DND-41 (cell line): ENCODE results near the gene BLMH.
"Not testable (repeated sequence)": the region's sequence is repeated elsewhere in the genome, so short reads cannot be mapped to it uniquely, and the experiment has no call there.

ENCODE experiments used
- ATAC-seq: fragments of 200-7000 bp; cut with Tn5 transposase; 3 replicates; pipeline ENCODE4 v1.9.1; 2021; ENCODE audit warnings: low read depth; ENCODE audit not compliant: insufficient read depth
- DNase-seq: peaks from one replicate; pipeline ENCODE4 v3.0.0-alpha.2; 2020
- H2AFZ ChIP-seq: 2 replicates; pipeline ENCODE4 v1.6.0; 2012; ENCODE audit warnings: low read depth, low read length
- H3K27ac ChIP-seq: 2 replicates; pipeline ENCODE4 v1.5.1; 2012; ENCODE audit warnings: low read length, inconsistent platforms
- H3K27me3 ChIP-seq: fragments of 200-600 bp; sonication (generic); 2 replicates; pipeline ENCODE4 v1.6.0; 2012; ENCODE audit warnings: low read length, mild to moderate bottlenecking, inconsistent platforms; ENCODE audit not compliant: insufficient read depth, poor library complexity
- H3K36me3 ChIP-seq: 2 replicates; pipeline ENCODE4 v1.5.1; 2012; ENCODE audit warnings: low read length, inconsistent platforms; ENCODE audit not compliant: insufficient read depth
- H3K4me1 ChIP-seq: 2 replicates; pipeline ENCODE4 v1.5.1; 2012; ENCODE audit warnings: mild to moderate bottlenecking, low read length; ENCODE audit not compliant: insufficient read depth
- H3K4me2 ChIP-seq: 2 replicates; pipeline ENCODE4 v1.6.0; 2012; ENCODE audit warnings: mild to moderate bottlenecking, moderate library complexity, low read length, inconsistent platforms; ENCODE audit not compliant: insufficient read depth
- H3K4me3 ChIP-seq, 2 experiments: fragments of 200-600 bp in 1 of 2; shearing (Covaris generic) in 1 of 2; 2 replicates each; pipeline ENCODE4 v1.5.1; 2012 to 2016; ENCODE audit warnings: inconsistent platforms in 2 of 2, low read length in 2 of 2, mild to moderate bottlenecking in 2 of 2, low read depth in 1 of 2, moderate library complexity in 1 of 2
- H3K79me2 ChIP-seq: 2 replicates; pipeline ENCODE4 v1.6.0; 2012; ENCODE audit warnings: low read length, inconsistent platforms; ENCODE audit not compliant: insufficient read depth
- H3K9ac ChIP-seq: 2 replicates; pipeline ENCODE4 v1.6.0; 2012; ENCODE audit warnings: low read depth, mild to moderate bottlenecking, inconsistent platforms, low read length, moderate library complexity
- H3K9me3 ChIP-seq: 2 replicates; pipeline ENCODE4 v1.5.1; 2012; ENCODE audit warnings: low read length, moderate library complexity, mild to moderate bottlenecking, inconsistent platforms; ENCODE audit not compliant: insufficient read depth, severe bottlenecking
- H4K20me1 ChIP-seq: 2 replicates; pipeline ENCODE4 v1.6.0; 2012; ENCODE audit warnings: low read length; ENCODE audit not compliant: insufficient read depth
- CTCF ChIP-seq: IDR thresholded peaks from 2 replicates; pipeline ENCODE4 v1.5.1; 2012; ENCODE audit warnings: borderline replicate concordance, low read length, moderate library complexity, mild to moderate bottlenecking; ENCODE audit not compliant: poor library complexity, severe bottlenecking; ENCODE audit errors: extremely low read depth
- EZH2 ChIP-seq: IDR thresholded peaks from 3 replicates; pipeline ENCODE4 v1.6.1; 2012; ENCODE audit warnings: borderline replicate concordance, low read depth, mild to moderate bottlenecking, moderate library complexity, low read length, inconsistent platforms; ENCODE audit not compliant: severe bottlenecking

The BLMH gene

GRCh38 chr17:30230596-30231125 is 61.1 kb downstream of the BLMH start:
- Histone ChIP-seq H3K27ac (no peak overlapping the region), H3K27me3 (peaks cover 9% of the 10 kb centered on the region), H3K36me3 (no peaks in the 10 kb centered on the region), H3K4me3 (no peak overlapping the region), H2AFZ (no peak overlapping the region), H3K4me1 (no peaks in the 10 kb centered on the region), H3K9ac (no peak overlapping the region), H3K4me2 (no peak overlapping the region), H4K20me1 (no peaks in the 10 kb centered on the region), H3K9me3 (no peaks in the 10 kb centered on the region), H3K79me2 (no peaks in the 10 kb centered on the region)
- no peak for ATAC-seq
- TF ChIP-seq CTCF (no peak), EZH2 (no peak)
- no peak for DNase-seq

- not testable (repeated sequence) for H2AFZ ChIP-seq, H3K9ac ChIP-seq, DNase-seq, H3K4me3 ChIP-seq, ATAC-seq, H4K20me1 ChIP-seq, H3K36me3 ChIP-seq, H3K79me2 ChIP-seq, H3K27me3 ChIP-seq, H3K4me1 ChIP-seq, H3K4me2 ChIP-seq, H3K27ac ChIP-seq, H3K9me3 ChIP-seq
These were observed 61.7 kb downstream of the BLMH start for GRCh38 chr17:30230009-30230408.

- H2AFZ ChIP-seq: no peak overlapping the region
- H3K4me3 ChIP-seq: no peak overlapping the region
- H4K20me1 ChIP-seq: no peaks in the 10 kb centered on the region
- H3K27ac ChIP-seq: no peak overlapping the region
- DNase-seq (no peak), ATAC-seq (no peak)
- H3K79me2 ChIP-seq: no peaks in the 10 kb centered on the region
- no peaks in the 10 kb centered on the region for H3K4me1 ChIP-seq
- H3K27me3 ChIP-seq: peaks cover 9% of the 10 kb centered on the region
- H3K9me3 ChIP-seq: no peaks in the 10 kb centered on the region
- H3K4me2 ChIP-seq: no peak overlapping the region
- TF ChIP-seq EZH2 (no peak), CTCF (no peak)
- H3K9ac ChIP-seq: no peak overlapping the region
- no peaks in the 10 kb centered on the region for H3K36me3 ChIP-seq
These were observed 62.7 kb downstream of the BLMH start for GRCh38 chr17:30229012-30229411.

GRCh38 chr17:30228011-30228410 is 63.7 kb downstream of the BLMH start:
- Histone ChIP-seq H3K4me3 (no peak overlapping the region), H3K36me3 (no peaks in the 10 kb centered on the region), H3K4me2 (no peak overlapping the region), H3K27ac (no peak overlapping the region), H3K4me1 (no peaks in the 10 kb centered on the region), H3K9me3 (no peaks in the 10 kb centered on the region), H4K20me1 (no peaks in the 10 kb centered on the region), H2AFZ (no peak overlapping the region), H3K27me3 (peaks cover 4% of the 10 kb centered on the region), H3K79me2 (no peaks in the 10 kb centered on the region), H3K9ac (no peak overlapping the region)
- DNase-seq (no peak), ATAC-seq (no peak)
- no peak for TF ChIP-seq CTCF
- no peak for TF ChIP-seq EZH2
